Endothelial cell of umbilical vein (primary cell): ENCODE measurements around the gene SESN1. TPM values are rescaled to one million over a fixed set of nuclear protein-coding genes. Genes with fewer than 3 reads are reported as not detected.

Source experiments
- BruUV-seq: library from RNA; stranded (reverse); fragments of 400-500 nt; replicated peaks from 2 replicates; lab custom pipeline; 2021; lab: Mats Ljungman, UMichigan
- CTCF ChIA-PET: fragments of 300-600, 350-600 bp; sonication (Branson Sonifier 250); formaldehyde crosslinking; loops from one replicate; lab custom pipeline; 2021; ENCODE audit warnings: antibody characterized with exemption, inconsistent platforms; lab: Charles Lee
- POLR2A ChIA-PET: fragments of 300-600, 350-600 bp; sonication (Branson Sonifier 250); formaldehyde crosslinking; loops from one replicate; lab custom pipeline; 2021; ENCODE audit warnings: antibody characterized with exemption, inconsistent platforms; lab: Charles Lee
- DNase-seq: peaks from one replicate; pipeline ENCODE4 v3.0.0-alpha.2; 2011; ENCODE audit warnings: low read depth, low spot score
- FAIRE-seq: peaks from 2 replicates; lab custom pipeline; 2011; peaks lifted over from hg19 to GRCh38; lab: Jason Lieb, UNC
- H2AFZ ChIP-seq: 2 replicates; pipeline ENCODE4 v1.6.0; 2012; ENCODE audit warnings: low read depth, low read length, control low read depth, inconsistent platforms
- H3K27ac ChIP-seq: 2 replicates; pipeline ENCODE4 v1.5.1; 2011; ENCODE audit warnings: low read depth, mild to moderate bottlenecking, control low read depth, low read length, moderate library complexity; ENCODE audit not compliant: insufficient read depth
- H3K27me3 ChIP-seq, 2 experiments: 2 replicates each; pipeline versions ENCODE4 v1.6.0 to v1.6.1; 2011; ENCODE audit warnings: low read length in 2 of 2, mixed read lengths in 1 of 2; ENCODE audit not compliant: control insufficient read depth in 2 of 2, insufficient read depth in 2 of 2
- H3K36me3 ChIP-seq, 2 experiments: 2 replicates in 1 of 2; 3 replicates in 1 of 2; pipeline ENCODE4 v1.5.1; 2011; ENCODE audit warnings: low read length in 2 of 2, mild to moderate bottlenecking in 1 of 2, moderate library complexity in 1 of 2; ENCODE audit not compliant: control insufficient read depth in 2 of 2, insufficient read depth in 2 of 2; ENCODE audit errors: extremely low read depth in 1 of 2
- H3K4me1 ChIP-seq: 3 replicates; pipeline ENCODE4 v1.5.1; 2011; ENCODE audit warnings: mild to moderate bottlenecking, low read length; ENCODE audit not compliant: control insufficient read depth, insufficient read depth; ENCODE audit errors: extremely low read depth
- H3K4me2 ChIP-seq: 2 replicates; pipeline ENCODE4 v1.6.1; 2011; ENCODE audit warnings: low read length, control low read depth, mixed read lengths; ENCODE audit not compliant: insufficient read depth
- H3K4me3 ChIP-seq, 3 experiments: fragments of 200-600 bp in 1 of 3; sonication (generic), shearing (Covaris generic) in 1 of 3; replicated peaks in 1 of 3; 2 replicates each; pipeline ENCODE4 v1.5.1; 2011 to 2016; ENCODE audit warnings: control low read depth in 3 of 3, low read length in 3 of 3, mild to moderate bottlenecking in 2 of 3, inconsistent platforms in 1 of 3, low read depth in 1 of 3, moderate library complexity in 1 of 3; ENCODE audit not compliant: insufficient read depth in 1 of 3
- H3K79me2 ChIP-seq: 2 replicates; pipeline ENCODE4 v1.6.0; 2012; ENCODE audit warnings: low read length, inconsistent platforms; ENCODE audit not compliant: control insufficient read depth, insufficient read depth
- H3K9ac ChIP-seq: replicated peaks from 2 replicates; pipeline ENCODE3; 2011; ENCODE audit warnings: low read length, control low read depth; ENCODE audit not compliant: insufficient read depth; ENCODE audit errors: extremely low read depth
- H3K9me1 ChIP-seq: replicated peaks from 3 replicates; pipeline ENCODE4 v1.6.0; 2011; ENCODE audit warnings: mild to moderate bottlenecking, low read length; ENCODE audit not compliant: control insufficient read depth, insufficient read depth; ENCODE audit errors: extremely low read depth
- H3K9me3 ChIP-seq: replicated peaks from 2 replicates; pipeline ENCODE4 v1.5.1; 2012; ENCODE audit warnings: low read length, inconsistent platforms; ENCODE audit not compliant: control insufficient read depth, insufficient read depth
- H4K20me1 ChIP-seq: replicated peaks from 2 replicates; pipeline ENCODE3; 2011; ENCODE audit warnings: mild to moderate bottlenecking, low read length; ENCODE audit not compliant: control insufficient read depth, insufficient read depth; ENCODE audit errors: extremely low read depth
- CTCF ChIP-seq, 2 donors: IDR thresholded peaks; 1 replicate in 1 of 2; 2 replicates in 1 of 2; pipeline ENCODE4 v1.5.1; 2011; ENCODE audit warnings: low read length in 2 of 2, mild to moderate bottlenecking in 2 of 2, moderate library complexity in 2 of 2, control low read depth in 1 of 2, inconsistent platforms in 1 of 2, low read depth in 1 of 2; ENCODE audit not compliant: insufficient read depth in 1 of 2; ENCODE audit errors: extremely low read depth in 1 of 2
- EZH2 ChIP-seq: IDR thresholded peaks from 2 replicates; pipeline ENCODE4 v1.6.1; 2012; ENCODE audit warnings: borderline replicate concordance, low read depth, mild to moderate bottlenecking, moderate library complexity, low read length, inconsistent platforms; ENCODE audit not compliant: severe bottlenecking
- GATA2 ChIP-seq: IDR thresholded peaks from 2 replicates; pipeline ENCODE4 v1.7.0; 2011; ENCODE audit warnings: low read depth, mild to moderate bottlenecking, moderate library complexity, mixed read lengths, low read length; ENCODE audit not compliant: insufficient read length, insufficient read depth
- JUN ChIP-seq: IDR thresholded peaks from 2 replicates; pipeline ENCODE4 v1.6.1; 2011; ENCODE audit warnings: borderline replicate concordance, low read depth; ENCODE audit not compliant: insufficient read length, insufficient read depth
- MYC ChIP-seq: IDR thresholded peaks from one replicate; pipeline ENCODE4 v1.6.1; 2011; ENCODE audit warnings: mild to moderate bottlenecking, low read depth, low read length
- POLR2A ChIP-seq: IDR thresholded peaks from 2 replicates; pipeline ENCODE4 v1.6.1; 2012; ENCODE audit warnings: low read depth, mild to moderate bottlenecking, control low read depth, low read length
- POLR2AphosphoS5 ChIP-seq: IDR thresholded peaks from 2 replicates; pipeline ENCODE4 v1.6.1; 2012; ENCODE audit warnings: low read depth, mild to moderate bottlenecking, control low read depth, low read length, moderate library complexity; ENCODE audit not compliant: insufficient read depth
- dilution Hi-C: fragments of 300-500 bp; cut with MboI; formaldehyde crosslinking; loops from one replicate; pipeline ENCODE4 v1.15.0; 2019; ENCODE audit warnings: low sequenced_read_pairs; ENCODE audit not compliant: extremely low pct_ligation_motif_present
- intact Hi-C: fragments of 100-400 bp; cut with micrococcal nuclease; formaldehyde crosslinking; loops from one replicate; pipeline ENCODE4 v1.10.0; 2022
- polyA plus RNA-seq, 4 experiments: library from polyadenylated mRNA; depleted of rRNA in 3 of 4; stranded (reverse) in 3 of 4; unstranded in 1 of 4; fragments of >200 nt; gene quantifications; 2 replicates each; pipeline versions ENCODE4 v1.2.1 to v1.2.3, GENCODE V29; 2011 to 2012; ENCODE audit warnings: missing spikeins in 1 of 4
- total RNA-seq: library from RNA; stranded (reverse); gene quantifications from 2 replicates; pipeline ENCODE4 v1.2.3, GENCODE V29; 2021
- TF ChIP-seq, protein P1 (sequence below): IDR thresholded peaks from 2 replicates; pipeline ENCODE4 v1.6.1; 2011; ENCODE audit not compliant: insufficient read depth, insufficient read length

Gene SESN1
- total and polyA plus RNA-seq, 2 donors (not counting 3 experiments of a cell fraction or from before 2014, with no cell fraction given): 7.1 to 15.6 TPM

- Histone ChIP-seq H3K79me2 (no peaks in the 10 kb centered on the region), H3K4me3 (no peak overlapping the region), H2AFZ (no peak overlapping the region), H3K9ac (no peak overlapping the region), H3K9me3 (no peaks in the 10 kb centered on the region), H3K4me1 (no peaks in the 10 kb centered on the region), H3K4me2 (no peak overlapping the region), H3K27me3 (no peaks in the 10 kb centered on the region), H3K36me3 (no peaks in the 10 kb centered on the region), H3K9me1 (no peaks in the 10 kb centered on the region), H3K27ac (no peak overlapping the region), H4K20me1 (no peaks in the 10 kb centered on the region)
- no TSS peak for BruUV-seq
- TF ChIP-seq MYC (no peak), GATA2 (no peak), CTCF (IDR thresholded peaks at IDR 0.05; ENCODE audit: extremely low read depth in 1 of 2, insufficient read depth in 1 of 2, low read depth in 1 of 2, low read length in 2 of 2) (no peak), POLR2A (no peak), POLR2AphosphoS5 (no peak), JUN (no peak), EZH2 (no peak)
- TF ChIP-seq, protein P1, sequence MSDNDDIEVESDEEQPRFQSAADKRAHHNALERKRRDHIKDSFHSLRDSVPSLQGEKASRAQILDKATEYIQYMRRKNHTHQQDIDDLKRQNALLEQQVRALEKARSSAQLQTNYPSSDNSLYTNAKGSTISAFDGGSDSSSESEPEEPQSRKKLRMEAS: no peak
- dilution Hi-C loops (no loop called here), intact Hi-C loops (no loop called here)
- ChIA-PET CTCF (interaction anchor here (0.7 kb wide), 3 partner anchors 10 to 146 kb away, joined by 3 read pairs; no protein-coding TSS in a partner anchor), POLR2A (no interaction called here)
- no peak for DNase-seq
- no peak for FAIRE-seq
These were observed 55.7 kb downstream of the SESN1 start for GRCh38 chr6:109038837-109039398.
